Measurements from ENCODE around the gene XCL1. TPM values are rescaled to one million over a fixed set of nuclear protein-coding genes. Genes with fewer than 3 reads are reported as not detected.

Gene XCL1
- total RNA-seq, 1 experiment from 2014 or later = 0.26 TPM

GRCh38 chr1:168561989-168562388 is 14.4 kb upstream of the XCL1 start:
- H3K79me2 ChIP-seq (ENCODE audit: insufficient read depth, low read length) = no peaks in the 10 kb centered on the region
- no peak overlapping the region for H4K8ac ChIP-seq (replicated peaks; ENCODE audit: insufficient read length, low read depth, low read length)
- H3K4me1 Mint-ChIP-seq = peaks cover 0 to 4% of the 10 kb centered on the region in 2 experiments; a peak in 1 of 4 replicates
- H2BK20ac ChIP-seq (ENCODE audit: low read depth, low read length, poor library complexity, severe bottlenecking) = no peak overlapping the region
- no CpG with 5 or more reads among the region's 2 CpGs for WGBS (ENCODE audit: extremely low coverage, insufficient read length, low lambda C conversion rate)
- H3K9me3 Mint-ChIP-seq = no peaks in the 10 kb centered on the region; a peak in 1 of 5 replicates
- no peak overlapping the region for H3K27ac Mint-ChIP-seq
- no peaks in the 10 kb centered on the region for H3K9me3 ChIP-seq (ENCODE audit: control insufficient read depth, low read depth, low read length)
- H3K23me2 ChIP-seq (ENCODE audit: insufficient read length, low read depth, low read length, poor library complexity, severe bottlenecking) = no peaks in the 10 kb centered on the region
- no peaks in the 10 kb centered on the region for H3K27me3 Mint-ChIP-seq (ENCODE audit: low read depth)
- H4K5ac ChIP-seq (ENCODE audit: insufficient read length, low read depth, low read length) = no peak overlapping the region
- no peaks in the 10 kb centered on the region for H4K20me1 ChIP-seq (ENCODE audit: control insufficient read depth, insufficient read depth, insufficient read length)
- no peaks in the 10 kb centered on the region for H3K4me1 ChIP-seq (ENCODE audit: insufficient read depth, low read length)
- TF ChIP-seq CTCF (conservative IDR thresholded peaks at IDR 0.05) = no peak
- no peak for DNase-seq
- no peak overlapping the region for H4K91ac ChIP-seq (ENCODE audit: insufficient read length, low read depth, low read length)
- no peak overlapping the region for H3K18ac ChIP-seq (ENCODE audit: insufficient read length, low read depth, low read length)
- H2AK5ac ChIP-seq (ENCODE audit: insufficient read length, low read length) = no peak overlapping the region
- no peak overlapping the region for H3K9ac ChIP-seq (ENCODE audit: extremely low read depth, insufficient read length, low read length)
- H3T11ph ChIP-seq (ENCODE audit: low read length) = no peak overlapping the region
- H3K4me3 Mint-ChIP-seq = no peak overlapping the region
- H3K4ac ChIP-seq (ENCODE audit: low read depth, low read length) = no peak overlapping the region
- H2BK5ac ChIP-seq (ENCODE audit: insufficient read length, low read length) = no peak overlapping the region
- H3K4me2 ChIP-seq (ENCODE audit: insufficient read depth, insufficient read length, low read length) = no peak overlapping the region
- no peak overlapping the region for H3K27ac ChIP-seq (ENCODE audit: insufficient read length, low read depth, low read length)
- no peaks in the 10 kb centered on the region for H3K36me3 Mint-ChIP-seq (ENCODE audit: insufficient read depth in 1 of 3, low read depth in 3 of 3)
- no peak overlapping the region for H3K23ac ChIP-seq (ENCODE audit: insufficient read length, low read depth, low read length)
- no peaks in the 10 kb centered on the region for H3K79me1 ChIP-seq (ENCODE audit: insufficient read depth, low read depth, low read length, poor library complexity, severe bottlenecking)
- H2BK12ac ChIP-seq (ENCODE audit: insufficient read length, low read depth, low read length) = no peak overlapping the region
- H3K27me3 ChIP-seq (ENCODE audit: insufficient read depth, low read length) = no peaks in the 10 kb centered on the region
- H3K14ac ChIP-seq (ENCODE audit: insufficient read depth, low read length) = no peak overlapping the region
- no peak overlapping the region for H3K56ac ChIP-seq (ENCODE audit: insufficient read length, low read depth, low read length)
- no peak overlapping the region for H2BK15ac ChIP-seq (ENCODE audit: low read depth, low read length)
- H2AFZ ChIP-seq (ENCODE audit: low read length) = no peak overlapping the region
- no peak overlapping the region for H2BK120ac ChIP-seq (ENCODE audit: low read depth, low read length, poor library complexity, severe bottlenecking)
